ENCODE data around the gene LTBP2.

The LTBP2 gene

GRCh38 chr14:74552623-74553022 lies 59.4 kb downstream of the LTBP2 start:
- TF ChIP-seq YY1 (IDR thresholded peaks at IDR 0.05; ENCODE audit: low read depth) (no peak), RAD21 (IDR thresholded peaks at IDR 0.05; ENCODE audit: low read depth) (no peak), TEAD4 (IDR thresholded peaks at IDR 0.05) (no peak), CREB1 (IDR thresholded peaks at IDR 0.05; ENCODE audit: low read depth) (no peak), ZBTB7A (IDR thresholded peaks at IDR 0.05; ENCODE audit: low read depth) (no peak), CEBPB (IDR thresholded peaks at IDR 0.05) (no peak), FOXM1 (IDR thresholded peaks at IDR 0.05; ENCODE audit: borderline replicate concordance, low read depth) (no peak), USF1 (IDR thresholded peaks at IDR 0.05) (no peak), NFIC (IDR thresholded peaks at IDR 0.05) (no peak), TCF12 (IDR thresholded peaks at IDR 0.05; ENCODE audit: low read depth) (no peak), REST (IDR thresholded peaks at IDR 0.05; ENCODE audit: low read depth) (no peak), EP300 (IDR thresholded peaks at IDR 0.05; ENCODE audit: borderline replicate concordance) (no peak), TAF1 (IDR thresholded peaks at IDR 0.05; ENCODE audit: low read depth) (no peak), MAX (IDR thresholded peaks at IDR 0.05) (no peak), EGR1 (IDR thresholded peaks at IDR 0.05) (no peak)

GRCh38 chr14:74551431-74552371 lies 60.3 kb downstream of the LTBP2 start:
- TF ChIP-seq FOXM1 (IDR thresholded peaks at IDR 0.05; ENCODE audit: borderline replicate concordance, low read depth) (no peak), EP300 (IDR thresholded peaks at IDR 0.05; ENCODE audit: borderline replicate concordance) (no peak), TAF1 (IDR thresholded peaks at IDR 0.05; ENCODE audit: low read depth) (no peak), REST (IDR thresholded peaks at IDR 0.05; ENCODE audit: low read depth) (no peak), USF1 (IDR thresholded peaks at IDR 0.05) (no peak), TEAD4 (IDR thresholded peaks at IDR 0.05) (no peak), EGR1 (IDR thresholded peaks at IDR 0.05) (no peak), ZBTB7A (IDR thresholded peaks at IDR 0.05; ENCODE audit: low read depth) (no peak), MAX (IDR thresholded peaks at IDR 0.05) (no peak), CREB1 (IDR thresholded peaks at IDR 0.05; ENCODE audit: low read depth) (no peak), TCF12 (IDR thresholded peaks at IDR 0.05; ENCODE audit: low read depth) (no peak), RAD21 (IDR thresholded peaks at IDR 0.05; ENCODE audit: low read depth) (no peak), NFIC (IDR thresholded peaks at IDR 0.05) (no peak), YY1 (IDR thresholded peaks at IDR 0.05; ENCODE audit: low read depth) (no peak), CEBPB (IDR thresholded peaks at IDR 0.05) (no peak)

GRCh38 chr14:74551001-74551400 lies 61.0 kb downstream of the LTBP2 start:
- no peak for TF ChIP-seq YY1 (IDR thresholded peaks at IDR 0.05; ENCODE audit: low read depth)
- no peak for TF ChIP-seq USF1 (IDR thresholded peaks at IDR 0.05)
- TF ChIP-seq CREB1 (IDR thresholded peaks at IDR 0.05; ENCODE audit: low read depth) = no peak
- no peak for TF ChIP-seq CEBPB (IDR thresholded peaks at IDR 0.05)
- no peak for TF ChIP-seq TEAD4 (IDR thresholded peaks at IDR 0.05)
- no peak for TF ChIP-seq MAX (IDR thresholded peaks at IDR 0.05)
- no peak for TF ChIP-seq TAF1 (IDR thresholded peaks at IDR 0.05; ENCODE audit: low read depth)
- no peak for TF ChIP-seq ZBTB7A (IDR thresholded peaks at IDR 0.05; ENCODE audit: low read depth)
- no peak for TF ChIP-seq REST (IDR thresholded peaks at IDR 0.05; ENCODE audit: low read depth)
- no peak for TF ChIP-seq FOXM1 (IDR thresholded peaks at IDR 0.05; ENCODE audit: borderline replicate concordance, low read depth)
- no peak for TF ChIP-seq NFIC (IDR thresholded peaks at IDR 0.05)
- no peak for TF ChIP-seq TCF12 (IDR thresholded peaks at IDR 0.05; ENCODE audit: low read depth)
- TF ChIP-seq EGR1 (IDR thresholded peaks at IDR 0.05) = no peak
- TF ChIP-seq EP300 (IDR thresholded peaks at IDR 0.05; ENCODE audit: borderline replicate concordance) = no peak
- TF ChIP-seq RAD21 (IDR thresholded peaks at IDR 0.05; ENCODE audit: low read depth) = no peak
